Erythroblast (primary cell): Measurements from ENCODE around the gene FBXL17.

ENCODE experiments used
- GATA1 ChIP-seq: IDR thresholded peaks from 2 replicates; pipeline ENCODE4 v1.6.1; 2011; ENCODE audit warnings: low read depth, mild to moderate bottlenecking, control low read depth, low read length, moderate library complexity
- POLR2A ChIP-seq: IDR thresholded peaks from 2 replicates; pipeline ENCODE4 v1.6.1; 2011; ENCODE audit warnings: mild to moderate bottlenecking, low read length

DNA sequence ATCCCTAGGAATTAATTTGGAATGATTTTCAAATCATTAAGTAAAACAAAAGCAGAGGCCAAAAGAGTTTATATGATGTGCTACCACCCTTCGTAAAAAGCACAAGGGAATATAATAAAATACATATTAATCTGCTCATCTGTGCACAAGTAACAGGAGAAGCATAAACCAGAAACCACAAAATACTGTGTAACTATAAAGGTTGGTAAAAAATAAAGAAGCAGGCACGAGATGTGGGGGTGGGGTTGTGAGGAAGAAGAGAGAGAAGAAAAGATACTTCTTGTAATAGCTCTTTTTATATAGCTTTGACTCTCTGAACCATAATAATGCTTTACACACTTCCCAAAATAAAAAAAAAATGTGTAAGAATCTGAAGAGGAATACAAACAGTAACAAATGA is 496.3 kb downstream of the FBXL17 start:
- no peak for TF ChIP-seq POLR2A
- TF ChIP-seq GATA1, result no peak
